Natural killer cell (primary cell): ENCODE measurements around the gene LRRC55. TPM values are rescaled to one million over a fixed set of nuclear protein-coding genes. Genes with fewer than 3 reads are reported as not detected.

Experiments used
- ATAC-seq, 3 donors: fragments of 150-1000 bp in 2 of 3; fragments of 200-7000 bp in 1 of 3; cut with Tn5 transposase; 1 replicate in 1 of 3; 2 replicates in 2 of 3; pipeline ENCODE4 v1.10.0; 2021; ENCODE audit warnings: mild to moderate bottlenecking in 2 of 3, moderate library complexity in 2 of 3
- DNase-seq, 2 donors: peaks; one replicate each; pipeline versions ENCODE4 v3.0.0 to v3.0.0-alpha.2; 2013 to 2021; ENCODE audit warnings: mixed read lengths in 1 of 2
- H3K27ac ChIP-seq: one replicate; pipeline ENCODE4 v1.5.1; 2013; ENCODE audit warnings: mild to moderate bottlenecking, low read length
- H3K27me3 ChIP-seq: one replicate; pipeline ENCODE4 v1.6.1; 2013; ENCODE audit warnings: low read length; ENCODE audit not compliant: control insufficient read depth, insufficient read depth
- H3K36me3 ChIP-seq: one replicate; pipeline ENCODE4 v1.6.1; 2013; ENCODE audit warnings: low read length; ENCODE audit not compliant: control insufficient read depth, insufficient read depth
- H3K4me1 ChIP-seq: one replicate; pipeline ENCODE4 v1.6.1; 2013; ENCODE audit warnings: low read length; ENCODE audit not compliant: control insufficient read depth, insufficient read depth
- H3K4me3 ChIP-seq: one replicate; pipeline ENCODE4 v1.5.1; 2013; ENCODE audit warnings: low read length
- H3K9me3 ChIP-seq: one replicate; pipeline ENCODE4 v1.6.1; 2013; ENCODE audit warnings: low read length; ENCODE audit not compliant: control insufficient read depth, insufficient read depth
- H3K27ac Mint-ChIP-seq, 2 donors: one replicate each; pipeline ENCODE4 v1.8.0; 2022; ENCODE audit warnings: mild to moderate bottlenecking in 2 of 2, mixed read lengths in 2 of 2, moderate library complexity in 1 of 2
- H3K27me3 Mint-ChIP-seq, 2 donors: one replicate each; pipeline ENCODE4 v1.8.0; 2022; ENCODE audit warnings: low read depth in 2 of 2, mixed read lengths in 2 of 2
- H3K36me3 Mint-ChIP-seq: one replicate; pipeline ENCODE4 v1.8.0; 2022; ENCODE audit warnings: mixed read lengths
- H3K4me1 Mint-ChIP-seq, 2 donors: one replicate each; pipeline ENCODE4 v1.8.0; 2022; ENCODE audit warnings: mixed read lengths in 2 of 2
- H3K4me3 Mint-ChIP-seq: one replicate; pipeline ENCODE4 v1.8.0; 2022; ENCODE audit warnings: mild to moderate bottlenecking, moderate library complexity, mixed read lengths
- H3K9me3 Mint-ChIP-seq, 2 donors: one replicate each; pipeline ENCODE4 v1.8.0; 2022; ENCODE audit warnings: mixed read lengths in 2 of 2
- CTCF ChIP-seq: fragments of 200-600 bp; IDR thresholded peaks from one replicate; pipeline ENCODE4 v1.8.0; 2022; ENCODE audit warnings: antibody characterized with exemption
- WGBS: methylation state at CpG from one replicate; pipeline ENCODE4 v1.1.7; 2013; ENCODE audit warnings: missing lambda C conversion rate; ENCODE audit not compliant: insufficient coverage; 5-methylcytosine and 5-hydroxymethylcytosine counted together
- intact Hi-C: fragments of 100-400 bp; cut with micrococcal nuclease; formaldehyde crosslinking; loops from one replicate; pipeline ENCODE4 v1.14.2; 2022
- total RNA-seq, 4 donors: library from RNA; stranded (reverse); fragments of 120-200 nt in 1 of 4; gene quantifications; one replicate each; pipeline versions ENCODE4 v1.2.3 to v1.2.4, GENCODE V29; 2013 to 2022

Gene LRRC55
- total RNA-seq, 3 donors from 2014 or later (not counting 1 experiment from before 2014, with no cell fraction given) = not detected

GRCh38 chr11:57228600-57228999 lies 46.8 kb downstream of the LRRC55 start:
- H3K36me3 ChIP-seq = no peaks in the 10 kb centered on the region
- H3K9me3 ChIP-seq = no peaks in the 10 kb centered on the region
- H3K27me3 Mint-ChIP-seq = peaks cover 28 to 48% of the 10 kb centered on the region in 2 donors
- 79% methylated on average over 3 of the region's 3 CpGs for WGBS
- ATAC-seq = no peak
- no peak overlapping the region for H3K27ac Mint-ChIP-seq
- no peak for DNase-seq
- no peaks in the 10 kb centered on the region for H3K27me3 ChIP-seq
- intact Hi-C loops = no loop called here
- no peaks in the 10 kb centered on the region for H3K4me1 ChIP-seq
- no peak for TF ChIP-seq CTCF
- H3K36me3 Mint-ChIP-seq = no peaks in the 10 kb centered on the region
- no peak overlapping the region for H3K4me3 ChIP-seq
- H3K4me1 Mint-ChIP-seq = peaks cover 0 to 9% of the 10 kb centered on the region in 2 donors
- H3K9me3 Mint-ChIP-seq = no peaks in the 10 kb centered on the region
- H3K4me3 Mint-ChIP-seq = no peak overlapping the region
- H3K27ac ChIP-seq = no peak overlapping the region

- no peak for TF ChIP-seq CTCF
- Histone ChIP-seq H3K36me3 (no peaks in the 10 kb centered on the region), H3K27me3 (no peaks in the 10 kb centered on the region), H3K27ac (no peak overlapping the region), H3K4me1 (no peaks in the 10 kb centered on the region), H3K4me3 (no peak overlapping the region), H3K9me3 (no peaks in the 10 kb centered on the region)
- H3K4me1 Mint-ChIP-seq = peaks cover 0 to 13% of the 10 kb centered on the region in 2 donors
- no peaks in the 10 kb centered on the region for H3K36me3 Mint-ChIP-seq
- no peak overlapping the region for H3K4me3 Mint-ChIP-seq
- 34% methylated on average over 5 of the region's 5 CpGs for WGBS
- DNase-seq = no peak
- no peaks in the 10 kb centered on the region for H3K9me3 Mint-ChIP-seq
- intact Hi-C loops = no loop called here
- peaks cover 34 to 53% of the 10 kb centered on the region in 2 donors for H3K27me3 Mint-ChIP-seq
- H3K27ac Mint-ChIP-seq = no peak overlapping the region
- no peak for ATAC-seq
These were observed 48.6 kb downstream of the LRRC55 start for GRCh38 chr11:57230316-57230715.

GRCh38 chr11:57230791-57231538 lies 49.2 kb downstream of the LRRC55 start:
- DNase-seq (no peak), ATAC-seq (no peak)
- Mint-ChIP-seq H3K4me3 (no peak overlapping the region), H3K27me3 (peaks cover 41 to 53% of the 10 kb centered on the region in 2 donors), H3K27ac (no peak overlapping the region), H3K36me3 (no peaks in the 10 kb centered on the region), H3K4me1 (peaks cover 4 to 19% of the 10 kb centered on the region in 2 donors), H3K9me3 (no peaks in the 10 kb centered on the region)
- H3K9me3 ChIP-seq = no peaks in the 10 kb centered on the region
- H3K36me3 ChIP-seq = no peaks in the 10 kb centered on the region
- no peak overlapping the region for H3K4me3 ChIP-seq
- no peak for TF ChIP-seq CTCF
- no peaks in the 10 kb centered on the region for H3K27me3 ChIP-seq
- intact Hi-C loops = no loop called here
- no peaks in the 10 kb centered on the region for H3K4me1 ChIP-seq
- no peak overlapping the region for H3K27ac ChIP-seq
- WGBS = 18% methylated on average over 18 of the region's 18 CpGs
